HepG2 (cell line): Measurements from ENCODE around the gene FCMR.

Source experiments
- CHD2 ChIP-seq: IDR thresholded peaks from 2 replicates; pipeline ENCODE4 v1.6.1; 2011; ENCODE audit warnings: low read depth, low read length, improper control_type of control experiment
- ELF4 ChIP-seq: sonication (generic); formaldehyde crosslinking; IDR thresholded peaks from 2 replicates; pipeline ENCODE4 v1.5.0; 2020; ENCODE audit warnings: missing genetic modification reagents, mild to moderate bottlenecking, moderate library complexity, borderline replicate concordance
- POLR2A ChIP-seq, 2 experiments: IDR thresholded peaks; 2 replicates each; pipeline ENCODE4 v1.6.1; 2011; ENCODE audit warnings: low read depth in 2 of 2, low read length in 2 of 2, mild to moderate bottlenecking in 1 of 2, moderate library complexity in 1 of 2; ENCODE audit not compliant: insufficient read depth in 1 of 2
- SALL1 ChIP-seq: sonication (generic); formaldehyde crosslinking; IDR thresholded peaks from 2 replicates; pipeline ENCODE4 v1.8.0; 2022; ENCODE audit warnings: mild to moderate bottlenecking, missing genetic modification reagents
- SMC3 ChIP-seq: IDR thresholded peaks from 2 replicates; pipeline ENCODE4 v1.6.1; 2011; ENCODE audit warnings: low read length, improper control_type of control experiment
- ZNF235 ChIP-seq: sonication (generic); formaldehyde crosslinking; IDR thresholded peaks from 2 replicates; pipeline ENCODE4 v1.8.1; 2023; ENCODE audit warnings: mild to moderate bottlenecking, missing genetic modification reagents, borderline replicate concordance
- ZNF577 ChIP-seq: sonication (generic); formaldehyde crosslinking; IDR thresholded peaks from 2 replicates; pipeline ENCODE4 v1.4.0; 2020; ENCODE audit warnings: mild to moderate bottlenecking, low read depth, missing genetic modification reagents, borderline replicate concordance
- TF ChIP-seq, protein P1 (sequence below): sonication (generic); formaldehyde crosslinking; IDR thresholded peaks from 2 replicates; pipeline ENCODE4 v1.5.0; 2020; ENCODE audit warnings: mild to moderate bottlenecking, missing genetic modification reagents, moderate library complexity
- TF ChIP-seq, protein P2 (sequence below): sonication (generic); formaldehyde crosslinking; IDR thresholded peaks from 2 replicates; pipeline ENCODE4 v1.8.0; 2022; ENCODE audit warnings: missing genetic modification reagents, mild to moderate bottlenecking, moderate library complexity, borderline replicate concordance
- TF ChIP-seq, protein P3 (sequence below): IDR thresholded peaks from 2 replicates; pipeline ENCODE4 v1.6.1; 2012; ENCODE audit warnings: inconsistent platforms

- TF ChIP-seq, protein P1, sequence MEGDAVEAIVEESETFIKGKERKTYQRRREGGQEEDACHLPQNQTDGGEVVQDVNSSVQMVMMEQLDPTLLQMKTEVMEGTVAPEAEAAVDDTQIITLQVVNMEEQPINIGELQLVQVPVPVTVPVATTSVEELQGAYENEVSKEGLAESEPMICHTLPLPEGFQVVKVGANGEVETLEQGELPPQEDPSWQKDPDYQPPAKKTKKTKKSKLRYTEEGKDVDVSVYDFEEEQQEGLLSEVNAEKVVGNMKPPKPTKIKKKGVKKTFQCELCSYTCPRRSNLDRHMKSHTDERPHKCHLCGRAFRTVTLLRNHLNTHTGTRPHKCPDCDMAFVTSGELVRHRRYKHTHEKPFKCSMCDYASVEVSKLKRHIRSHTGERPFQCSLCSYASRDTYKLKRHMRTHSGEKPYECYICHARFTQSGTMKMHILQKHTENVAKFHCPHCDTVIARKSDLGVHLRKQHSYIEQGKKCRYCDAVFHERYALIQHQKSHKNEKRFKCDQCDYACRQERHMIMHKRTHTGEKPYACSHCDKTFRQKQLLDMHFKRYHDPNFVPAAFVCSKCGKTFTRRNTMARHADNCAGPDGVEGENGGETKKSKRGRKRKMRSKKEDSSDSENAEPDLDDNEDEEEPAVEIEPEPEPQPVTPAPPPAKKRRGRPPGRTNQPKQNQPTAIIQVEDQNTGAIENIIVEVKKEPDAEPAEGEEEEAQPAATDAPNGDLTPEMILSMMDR (CRISPR knock-in tag), result no peak
- TF ChIP-seq SALL1 (CRISPR knock-in tag) (no peak), CHD2 (no peak), ZNF235 (CRISPR knock-in tag) (no peak), ELF4 (CRISPR knock-in tag) (no peak), POLR2A (IDR thresholded peaks at IDR 0.05; ENCODE audit: insufficient read depth in 1 of 2, low read depth in 2 of 2, low read length in 2 of 2) (no peak), SMC3 (no peak), ZNF577 (CRISPR knock-in tag) (no peak)
- TF ChIP-seq, protein P2, sequence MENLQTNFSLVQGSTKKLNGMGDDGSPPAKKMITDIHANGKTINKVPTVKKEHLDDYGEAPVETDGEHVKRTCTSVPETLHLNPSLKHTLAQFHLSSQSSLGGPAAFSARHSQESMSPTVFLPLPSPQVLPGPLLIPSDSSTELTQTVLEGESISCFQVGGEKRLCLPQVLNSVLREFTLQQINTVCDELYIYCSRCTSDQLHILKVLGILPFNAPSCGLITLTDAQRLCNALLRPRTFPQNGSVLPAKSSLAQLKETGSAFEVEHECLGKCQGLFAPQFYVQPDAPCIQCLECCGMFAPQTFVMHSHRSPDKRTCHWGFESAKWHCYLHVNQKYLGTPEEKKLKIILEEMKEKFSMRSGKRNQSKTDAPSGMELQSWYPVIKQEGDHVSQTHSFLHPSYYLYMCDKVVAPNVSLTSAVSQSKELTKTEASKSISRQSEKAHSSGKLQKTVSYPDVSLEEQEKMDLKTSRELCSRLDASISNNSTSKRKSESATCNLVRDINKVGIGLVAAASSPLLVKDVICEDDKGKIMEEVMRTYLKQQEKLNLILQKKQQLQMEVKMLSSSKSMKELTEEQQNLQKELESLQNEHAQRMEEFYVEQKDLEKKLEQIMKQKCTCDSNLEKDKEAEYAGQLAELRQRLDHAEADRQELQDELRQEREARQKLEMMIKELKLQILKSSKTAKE, result no peak
- TF ChIP-seq, protein P3, sequence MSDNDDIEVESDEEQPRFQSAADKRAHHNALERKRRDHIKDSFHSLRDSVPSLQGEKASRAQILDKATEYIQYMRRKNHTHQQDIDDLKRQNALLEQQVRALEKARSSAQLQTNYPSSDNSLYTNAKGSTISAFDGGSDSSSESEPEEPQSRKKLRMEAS, result no peak
Observed at GRCh38 chr1:206902702-206903101, 19.0 kb downstream of the FCMR start.
